OCI-LY3 (cell line): ENCODE data around the gene FAM229A.

Experiments used
- H2AFZ ChIP-seq: fragments of 200-600, 300-600 bp; shearing (Covaris generic); 2 replicates; pipeline ENCODE4 v1.6.0; 2014; ENCODE audit warnings: antibody characterized with exemption, low read depth, low read length
- H3K27ac ChIP-seq: fragments of 200-600, 300-600 bp; sonication (generic); 2 replicates; pipeline ENCODE4 v1.5.1; 2014; ENCODE audit warnings: mild to moderate bottlenecking, low read length, moderate library complexity, mixed read lengths
- H3K27me3 ChIP-seq: fragments of 200-600, 300-600 bp; sonication (generic); 2 replicates; pipeline ENCODE4 v1.6.1; 2014; ENCODE audit warnings: low read depth, low read length, mixed read lengths
- H3K36me3 ChIP-seq: fragments of 200-600, 300-600 bp; sonication (generic); replicated peaks from 2 replicates; pipeline ENCODE3; 2014; ENCODE audit warnings: low read depth, low read length, mixed read lengths
- H3K4me1 ChIP-seq: fragments of 300-600, 200-600 bp; sonication (generic); 2 replicates; pipeline ENCODE4 v1.6.1; 2014; ENCODE audit warnings: low read length, mixed read lengths
- H3K4me2 ChIP-seq: fragments of 200-600, 300-600 bp; sonication (generic); 2 replicates; pipeline ENCODE4 v1.6.1; 2014; ENCODE audit warnings: low read length, mixed read lengths
- H3K4me3 ChIP-seq: fragments of 300-600, 200-600 bp; sonication (generic); 2 replicates; pipeline ENCODE4 v1.5.1; 2014; ENCODE audit warnings: antibody characterized with exemption, mild to moderate bottlenecking, low read length, moderate library complexity
- H3K79me2 ChIP-seq: fragments of 300-600, 200-600 bp; shearing (Covaris generic); 2 replicates; pipeline ENCODE4 v1.6.1; 2014; ENCODE audit warnings: mild to moderate bottlenecking, low read length, mixed read lengths
- H3K9ac ChIP-seq: fragments of 300-600, 200-600 bp; shearing (Covaris generic); 2 replicates; pipeline ENCODE4 v1.6.0; 2014; ENCODE audit warnings: mild to moderate bottlenecking, low read length, moderate library complexity
- H3K9me3 ChIP-seq: fragments of 200-600, 300-600 bp; shearing (Covaris generic); 2 replicates; pipeline ENCODE4 v1.6.1; 2014; ENCODE audit warnings: low read length, mixed read lengths; ENCODE audit not compliant: insufficient read depth
- H4K20me1 ChIP-seq: fragments of 200-600, 300-600 bp; sonication (generic); 2 replicates; pipeline ENCODE4 v1.6.1; 2016; ENCODE audit warnings: low read length, mixed read lengths; ENCODE audit not compliant: insufficient read depth
- CTCF ChIP-seq: fragments of 200-600, 300-600 bp; sonication (generic); IDR thresholded peaks from 2 replicates; pipeline ENCODE4 v1.5.1; 2014; ENCODE audit warnings: antibody characterized with exemption, low read length, low read depth
- EZH2phosphoT487 ChIP-seq: fragments of 200-600 bp; shearing (Covaris generic); IDR thresholded peaks from 2 replicates; pipeline ENCODE4 v1.6.1; 2018; ENCODE audit warnings: antibody characterized with exemption, mixed run types, low read depth

The FAM229A gene

GRCh38 chr1:32363713-32364112 lies 1.4 kb upstream of the FAM229A start:
- Histone ChIP-seq H3K27ac (no peak overlapping the region), H3K9me3 (no peaks in the 10 kb centered on the region), H3K36me3 (peaks cover 7% of the 10 kb centered on the region), H3K27me3 (no peaks in the 10 kb centered on the region), H4K20me1 (no peaks in the 10 kb centered on the region), H3K4me2 (no peak overlapping the region), H2AFZ (no peak overlapping the region), H3K9ac (no peak overlapping the region), H3K79me2 (no peaks in the 10 kb centered on the region), H3K4me1 (no peaks in the 10 kb centered on the region), H3K4me3 (no peak overlapping the region)
- no peak for TF ChIP-seq CTCF
- TF ChIP-seq EZH2phosphoT487: no peak

GRCh38 chr1:32361674-32362473 lies 411 bp downstream of the FAM229A start:
- no peak overlapping the region for H3K9ac ChIP-seq
- H3K4me3 ChIP-seq: no peak overlapping the region
- H3K9me3 ChIP-seq: no peaks in the 10 kb centered on the region
- H3K27ac ChIP-seq: no peak overlapping the region
- TF ChIP-seq EZH2phosphoT487: no peak
- TF ChIP-seq CTCF: no peak
- H3K4me1 ChIP-seq: no peaks in the 10 kb centered on the region
- peaks cover 3% of the 10 kb centered on the region for H3K36me3 ChIP-seq
- H3K4me2 ChIP-seq: no peak overlapping the region
- no peaks in the 10 kb centered on the region for H4K20me1 ChIP-seq
- no peak overlapping the region for H2AFZ ChIP-seq
- H3K27me3 ChIP-seq: no peaks in the 10 kb centered on the region
- no peaks in the 10 kb centered on the region for H3K79me2 ChIP-seq

GRCh38 chr1:32361308-32361673 lies 994 bp downstream of the FAM229A start:
- no peak overlapping the region for H3K4me2 ChIP-seq
- H3K79me2 ChIP-seq: no peaks in the 10 kb centered on the region
- H3K27ac ChIP-seq: no peak overlapping the region
- H3K9ac ChIP-seq: no peak overlapping the region
- H3K9me3 ChIP-seq: no peaks in the 10 kb centered on the region
- H4K20me1 ChIP-seq: no peaks in the 10 kb centered on the region
- H3K4me3 ChIP-seq: no peak overlapping the region
- TF ChIP-seq CTCF (no peak), EZH2phosphoT487 (no peak)
- H3K36me3 ChIP-seq: no peaks in the 10 kb centered on the region
- no peaks in the 10 kb centered on the region for H3K27me3 ChIP-seq
- H2AFZ ChIP-seq: no peak overlapping the region
- no peaks in the 10 kb centered on the region for H3K4me1 ChIP-seq

- no peaks in the 10 kb centered on the region for H3K9me3 ChIP-seq
- TF ChIP-seq CTCF (no peak), EZH2phosphoT487 (no peak)
These were observed 3.9 kb downstream of the FAM229A start for GRCh38 chr1:32358435-32358834.

More at GRCh38 chr1:32358435-32358834, 3.9 kb downstream of the FAM229A start:
- Histone ChIP-seq H3K4me2 (no peak overlapping the region), H4K20me1 (no peaks in the 10 kb centered on the region), H3K4me3 (no peak overlapping the region), H3K36me3 (no peaks in the 10 kb centered on the region), H3K27me3 (no peaks in the 10 kb centered on the region), H3K4me1 (no peaks in the 10 kb centered on the region), H3K79me2 (no peaks in the 10 kb centered on the region), H2AFZ (no peak overlapping the region), H3K9ac (no peak overlapping the region), H3K27ac (no peak overlapping the region)
